Retinal pigment epithelial cell (primary cell): ENCODE data around the gene RPS6KB2.

ENCODE experiments used
- DNase-seq: peaks from one replicate; pipeline ENCODE4 v3.0.0-alpha.2; 2010; ENCODE audit warnings: low read depth
- H3K4me3 ChIP-seq: 2 replicates; pipeline ENCODE4 v1.5.1; 2011; ENCODE audit warnings: mild to moderate bottlenecking, low read length, control low read depth, moderate library complexity
- CTCF ChIP-seq: conservative IDR thresholded peaks from 2 replicates; pipeline ENCODE4 v1.5.1; 2011; ENCODE audit warnings: low read depth, low read length, control low read depth, inconsistent platforms

RPS6KB2 gene

DNA sequence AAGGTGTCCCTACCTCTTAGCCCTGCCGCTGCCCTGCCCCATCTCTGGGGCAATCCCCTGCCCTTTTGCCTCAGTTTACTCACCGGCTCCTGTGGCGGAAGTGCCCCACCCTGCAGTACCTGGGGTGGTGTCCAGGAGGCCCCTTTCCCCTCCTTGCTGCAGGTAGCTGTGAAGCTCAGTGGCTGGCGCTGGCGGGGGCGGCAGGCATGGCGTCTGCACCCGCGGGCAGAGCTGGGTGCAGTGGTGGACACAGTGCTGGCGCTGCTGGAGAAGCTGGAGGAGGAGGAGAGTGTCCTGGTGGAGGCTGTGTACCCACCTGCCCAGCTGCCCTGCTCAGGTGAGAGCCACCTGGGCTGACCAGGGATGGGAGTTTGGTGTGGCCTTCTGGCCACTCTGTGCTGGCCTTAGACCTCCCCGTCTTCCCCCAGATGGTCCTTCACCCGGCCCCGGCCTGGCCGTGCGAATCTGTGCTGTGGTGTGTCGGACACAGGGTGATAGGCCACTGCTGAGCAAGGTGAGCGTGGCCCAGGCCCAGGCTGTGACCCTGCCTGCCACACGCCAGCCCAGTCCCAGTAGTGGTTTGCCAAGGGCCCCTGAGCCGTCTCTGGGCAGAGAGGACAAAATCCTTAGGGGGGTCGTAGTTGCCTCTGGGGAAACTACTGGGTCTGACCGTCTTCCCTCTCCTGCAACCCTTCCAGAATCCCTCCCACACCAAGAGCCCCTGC lies 8.8 kb upstream of the RPS6KB2 start:
- no peak for DNase-seq
- no peak overlapping the region for H3K4me3 ChIP-seq
- no peak for TF ChIP-seq CTCF

GRCh38 chr11:67420147-67420645 lies 8.1 kb upstream of the RPS6KB2 start:
- DNase-seq, result no peak
- peak overlapping the region; percentile 10 for H3K4me3 ChIP-seq
- TF ChIP-seq CTCF, result no peak

DNA sequence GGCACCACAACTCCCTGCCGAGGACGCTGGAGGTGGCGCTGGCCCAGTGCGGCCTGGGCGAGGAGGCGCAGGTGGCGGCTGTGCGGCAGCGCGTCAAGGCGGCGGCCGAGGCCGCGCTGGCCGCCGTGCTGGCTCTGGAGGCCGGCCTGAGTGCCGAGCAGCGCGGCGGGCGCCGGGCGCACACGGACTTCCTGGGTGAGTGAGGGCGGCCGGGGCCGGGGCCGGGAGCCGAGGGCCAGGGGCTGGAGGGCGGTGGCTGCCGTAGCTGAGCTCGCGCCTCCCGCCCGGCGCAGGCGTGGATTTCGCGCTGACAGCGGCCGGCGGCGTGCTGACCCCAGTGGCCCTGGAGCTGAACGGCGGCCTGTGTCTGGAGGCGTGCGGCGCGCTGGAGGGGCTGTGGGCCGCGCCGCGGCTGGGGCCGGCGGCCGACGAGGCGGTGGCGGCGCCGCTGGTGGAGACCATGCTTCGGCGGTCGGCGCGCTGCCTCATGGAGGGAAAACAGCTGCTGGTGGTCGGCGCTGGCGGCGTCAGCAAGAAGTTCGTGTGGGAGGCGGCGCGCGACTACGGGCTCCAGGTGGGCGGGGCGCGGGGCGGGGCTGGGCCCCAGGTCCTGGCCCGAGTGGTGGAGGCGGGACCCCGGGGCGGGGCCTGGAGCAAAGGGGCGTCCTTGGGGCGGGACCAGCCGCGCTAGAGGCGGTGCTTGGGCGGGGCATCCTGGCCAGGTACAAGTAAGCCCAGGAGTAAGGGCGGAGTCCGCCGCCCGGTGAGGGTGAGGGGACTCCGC lies 7.5 kb upstream of the RPS6KB2 start:
- H3K4me3 ChIP-seq, result peak overlapping the region; percentile 10
- TF ChIP-seq CTCF, result no peak

DNA sequence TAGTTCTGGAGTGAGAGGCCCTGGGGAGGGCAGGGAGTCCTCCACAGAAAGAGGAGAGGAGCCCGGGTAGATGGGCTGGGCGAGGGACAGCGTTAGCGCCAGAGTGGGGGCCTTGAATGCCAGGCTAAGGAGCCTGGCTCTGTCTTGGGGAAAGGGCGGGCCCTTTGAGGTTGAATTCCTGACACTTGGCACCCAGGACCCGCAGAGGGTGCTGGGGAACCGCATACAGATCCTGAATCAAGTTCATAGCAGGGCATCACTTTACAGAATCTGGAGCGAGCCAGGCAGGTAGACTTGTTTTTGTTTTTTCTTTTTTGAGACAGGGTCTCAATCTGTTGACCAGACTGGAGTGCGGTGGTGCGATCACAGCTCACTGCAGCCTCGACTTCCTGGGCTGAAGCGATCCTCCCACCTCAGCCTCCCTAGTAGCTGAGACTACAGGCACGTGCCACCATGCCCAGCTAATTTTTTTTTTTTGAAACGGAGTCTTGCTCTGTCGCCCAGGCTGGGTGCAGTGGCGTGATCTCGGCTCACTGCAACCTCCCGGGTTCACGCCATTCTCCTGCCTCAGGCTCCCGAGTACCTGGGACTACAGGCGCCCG lies 6.8 kb upstream of the RPS6KB2 start:
- no peak overlapping the region for H3K4me3 ChIP-seq
- DNase-seq, result no peak
- TF ChIP-seq CTCF, result no peak

More for the DNA sequence above, 7.5 kb upstream of the RPS6KB2 start:
- DNase-seq, result peak; percentile 46

DNA sequence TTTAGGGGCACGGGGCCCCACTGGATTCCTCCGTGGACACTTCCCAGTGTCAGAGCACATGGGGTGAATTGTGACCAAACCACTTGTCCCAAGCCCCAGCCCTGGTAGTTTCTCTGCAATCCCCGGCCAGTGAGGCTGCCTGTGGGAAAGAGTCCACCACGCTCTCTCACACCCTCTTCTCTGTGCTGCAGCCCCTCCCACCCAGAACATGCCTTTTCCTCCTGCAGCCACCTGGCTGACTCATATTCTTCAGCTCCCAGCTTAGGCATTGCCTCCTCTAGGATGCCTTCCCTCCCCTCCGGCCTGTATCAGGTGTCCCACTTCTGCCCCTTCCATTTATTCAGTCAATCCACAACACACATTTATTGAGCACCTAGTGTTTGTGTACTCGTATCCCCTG lies 5.4 kb upstream of the RPS6KB2 start:
- no peak for TF ChIP-seq CTCF
- no peak overlapping the region for H3K4me3 ChIP-seq
- DNase-seq, result no peak

DNA sequence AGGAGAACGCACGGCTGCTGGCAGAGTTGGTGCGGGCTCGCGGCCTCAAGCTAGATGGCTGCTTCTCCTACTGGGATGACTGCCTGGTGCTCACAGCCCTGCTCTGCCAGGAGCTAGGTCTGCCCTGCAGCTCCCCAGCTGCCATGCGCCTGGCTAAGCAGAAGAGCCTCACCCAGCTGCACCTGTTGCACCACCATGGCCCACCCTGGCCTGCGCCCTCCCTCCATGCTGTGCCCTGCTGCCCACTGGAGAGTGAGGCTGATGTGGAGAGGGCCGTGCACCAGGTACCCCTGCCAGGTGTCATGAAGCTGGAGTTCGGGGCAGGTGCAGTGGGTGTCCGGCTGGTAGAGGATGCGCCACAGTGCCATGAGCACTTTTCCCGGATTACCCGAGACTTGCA lies 4.8 kb upstream of the RPS6KB2 start:
- DNase-seq, result no peak
- no peak overlapping the region for H3K4me3 ChIP-seq
- TF ChIP-seq CTCF, result no peak
